T-helper 2 cell treated with Interferon-gamma antibody and Interleukin-4, amounts not matched to agents 5 μg/mL and 100 μg/mL, for 36 hours (primary cell): ENCODE data around the gene ZNF669.
A peak's percentile ranks its signal among the peaks of the same experiment; 100 is the strongest.
"Not testable (repeated sequence)": the region's sequence is repeated elsewhere in the genome, so short reads cannot be mapped to it uniquely, and the experiment has no call there.

Experiments used
- DNase-seq: peaks from one replicate; pipeline ENCODE4 v3.0.0; 2021; ENCODE audit warnings: low spot score
- H3K27ac Mint-ChIP-seq: one replicate; pipeline ENCODE4 v1.8.0; 2021; ENCODE audit warnings: mild to moderate bottlenecking, mixed read lengths
- H3K27me3 Mint-ChIP-seq: one replicate; pipeline ENCODE4 v1.8.0; 2021; ENCODE audit warnings: low read depth, mixed read lengths
- H3K36me3 Mint-ChIP-seq: one replicate; pipeline ENCODE4 v1.8.0; 2021; ENCODE audit warnings: low read depth, mixed read lengths
- H3K4me1 Mint-ChIP-seq: one replicate; pipeline ENCODE4 v1.8.0; 2021; ENCODE audit warnings: low read depth, mixed read lengths
- H3K4me3 Mint-ChIP-seq: one replicate; pipeline ENCODE4 v1.8.0; 2022; ENCODE audit warnings: mild to moderate bottlenecking, moderate library complexity, mixed read lengths
- H3K9me3 Mint-ChIP-seq: one replicate; pipeline ENCODE4 v1.8.0; 2021; ENCODE audit warnings: mixed read lengths

The ZNF669 gene

DNA sequence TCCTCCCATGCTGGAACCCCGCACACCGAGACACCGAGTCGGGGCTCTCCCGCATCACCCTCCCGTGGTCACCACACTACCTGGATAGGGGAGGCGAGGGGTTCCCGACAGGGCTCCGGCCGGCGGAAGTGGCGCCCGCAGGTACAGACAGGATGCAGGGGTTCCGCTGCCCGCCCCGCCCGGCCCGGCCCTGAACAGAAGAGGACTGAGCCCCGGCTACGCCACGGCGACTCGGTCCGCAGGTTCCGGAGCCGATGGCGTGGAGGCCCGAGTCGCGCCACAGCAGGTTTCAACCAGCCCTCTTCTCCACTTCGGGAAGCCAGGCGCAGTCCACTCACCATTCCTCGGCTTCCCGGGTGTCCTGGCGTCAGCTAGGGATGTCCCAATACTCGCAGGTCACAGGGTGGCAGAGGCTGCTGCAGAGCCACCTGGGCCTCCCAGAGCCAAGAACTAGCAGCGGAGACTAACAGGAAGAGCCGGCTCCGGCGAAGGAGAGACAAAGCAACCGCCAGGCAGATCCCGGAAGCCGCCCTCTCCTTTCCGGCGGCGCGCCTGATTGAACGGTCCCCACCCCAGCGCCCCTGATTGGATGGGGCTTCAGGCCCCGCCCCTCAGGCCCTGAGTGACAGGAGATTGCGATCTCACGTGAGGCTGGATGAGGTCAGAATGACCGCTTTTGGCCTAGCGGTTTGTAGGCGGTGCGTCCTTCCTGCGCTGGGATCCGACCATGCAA lies at the start of gene ZNF669:
ZNF669 (minus strand) TSS at position 498 of the 733 bp plus-strand sequence; CDS start at position 341, 157 bp downstream.
- Mint-ChIP-seq H3K36me3 (peaks cover 49% of the 10 kb centered on the region), H3K27me3 (peaks cover 26% of the 10 kb centered on the region), H3K9me3 (peaks cover 53% of the 10 kb centered on the region), H3K27ac (peak within 1 kb of the TSS; percentile 88), H3K4me1 (peaks cover 6% of the 10 kb centered on the region), H3K4me3 (peak within 1 kb of the TSS; percentile 92)
- DNase-seq = peak; percentile 91

DNA sequence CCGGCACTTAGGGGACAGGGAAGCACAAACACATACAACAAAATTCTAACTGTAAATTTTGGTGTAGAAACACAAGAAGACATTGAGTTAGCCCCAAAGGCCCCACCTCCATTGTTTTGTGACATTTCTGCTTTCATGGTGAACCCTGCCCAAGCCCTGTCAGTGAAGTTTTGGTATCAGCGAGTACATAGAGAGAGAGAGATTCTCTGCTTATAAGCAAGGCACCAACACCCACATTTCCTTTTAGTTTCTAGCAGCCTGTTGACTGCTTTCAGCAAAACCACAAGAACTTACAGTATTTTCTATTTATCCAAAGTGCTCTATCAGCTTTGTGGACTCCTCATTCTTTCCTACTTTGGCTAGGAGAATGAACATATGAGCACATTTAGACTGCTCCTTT lies 43.6 kb upstream of the ZNF669 start:
- DNase-seq = no peak
- Mint-ChIP-seq H3K36me3 (peaks cover 61% of the 10 kb centered on the region), H3K27me3 (no peaks in the 10 kb centered on the region), H3K4me1 (no peaks in the 10 kb centered on the region), H3K27ac (no peak overlapping the region), H3K4me3 (no peak overlapping the region), H3K9me3 (peaks cover 47% of the 10 kb centered on the region)

DNA sequence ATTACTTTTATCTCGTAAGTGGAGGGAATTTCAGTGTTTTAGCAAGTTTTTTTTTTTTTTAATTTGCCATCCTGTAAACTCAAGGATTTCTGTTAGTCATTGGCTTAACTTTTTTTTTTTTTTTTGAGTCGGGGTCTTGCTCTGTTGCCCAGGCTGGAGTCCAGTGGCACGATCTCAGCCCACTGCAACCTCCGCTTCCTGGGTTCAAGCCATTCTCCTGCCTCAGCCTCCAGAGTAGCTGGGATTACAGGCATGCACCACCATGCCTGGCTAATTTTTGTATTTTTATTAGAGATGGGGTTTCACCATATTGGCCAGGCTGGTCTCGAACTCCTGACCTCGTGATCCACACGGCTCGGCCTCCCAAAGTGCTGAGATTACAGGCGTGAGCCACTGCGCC lies 43.0 kb upstream of the ZNF669 start:
- not testable (repeated sequence) for H3K4me3 Mint-ChIP-seq
- peaks cover 60% of the 10 kb centered on the region for H3K36me3 Mint-ChIP-seq
- peaks cover 47% of the 10 kb centered on the region for H3K9me3 Mint-ChIP-seq

DNA sequence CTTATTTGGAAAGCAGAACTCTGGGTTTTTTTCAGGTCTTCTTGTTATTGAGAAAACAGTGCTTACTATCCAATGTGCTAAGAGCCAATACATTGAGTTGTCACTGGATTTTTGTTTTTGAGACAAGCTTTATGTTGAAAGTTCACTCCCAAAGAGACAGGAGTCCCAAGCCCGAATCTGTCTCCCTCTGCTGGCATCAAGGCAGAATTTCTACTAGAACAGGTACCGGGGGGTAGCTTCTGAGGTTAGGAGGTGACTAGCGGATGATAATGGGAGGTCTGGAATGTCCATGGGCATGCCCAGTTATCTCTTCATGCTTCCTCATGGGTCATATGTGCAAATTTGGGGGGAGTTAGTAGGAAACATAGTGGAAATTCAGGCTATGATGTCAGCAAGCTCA lies 42.5 kb upstream of the ZNF669 start:
- H3K36me3 Mint-ChIP-seq = peaks cover 60% of the 10 kb centered on the region
- H3K9me3 Mint-ChIP-seq = peaks cover 47% of the 10 kb centered on the region
- no peak overlapping the region for H3K27ac Mint-ChIP-seq
- H3K27me3 Mint-ChIP-seq = no peaks in the 10 kb centered on the region
- no peak overlapping the region for H3K4me3 Mint-ChIP-seq
- H3K4me1 Mint-ChIP-seq = no peaks in the 10 kb centered on the region
- no peak for DNase-seq

More for the DNA sequence above, 43.0 kb upstream of the ZNF669 start:
- H3K4me1 Mint-ChIP-seq, DNase-seq, H3K27me3 Mint-ChIP-seq, H3K27ac Mint-ChIP-seq: not testable (repeated sequence)

DNA sequence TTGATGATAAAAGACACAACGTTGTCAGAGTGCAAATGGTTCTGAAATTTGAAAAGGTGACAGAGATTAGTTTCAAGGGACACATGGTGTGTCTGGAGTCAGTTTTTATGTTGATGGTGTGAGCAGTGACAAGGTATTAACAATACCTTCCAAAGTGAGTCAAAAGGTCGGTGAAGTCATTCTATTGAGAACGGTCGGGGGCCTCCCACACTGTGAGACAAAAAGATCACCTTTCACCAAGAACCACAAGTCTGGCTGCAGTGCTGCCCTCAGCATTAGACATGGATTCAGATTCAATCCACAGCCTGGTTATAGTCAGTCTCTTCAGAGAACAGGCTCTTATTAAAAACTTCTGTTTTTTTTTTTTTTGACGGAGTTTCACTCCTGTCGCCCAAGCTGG lies 41.1 kb upstream of the ZNF669 start:
- peaks cover 62% of the 10 kb centered on the region for H3K36me3 Mint-ChIP-seq
- no peak overlapping the region for H3K4me3 Mint-ChIP-seq
- no peak for DNase-seq
- H3K9me3 Mint-ChIP-seq = peaks cover 55% of the 10 kb centered on the region
- no peak overlapping the region for H3K27ac Mint-ChIP-seq
- H3K4me1 Mint-ChIP-seq = no peaks in the 10 kb centered on the region
- no peaks in the 10 kb centered on the region for H3K27me3 Mint-ChIP-seq

DNA sequence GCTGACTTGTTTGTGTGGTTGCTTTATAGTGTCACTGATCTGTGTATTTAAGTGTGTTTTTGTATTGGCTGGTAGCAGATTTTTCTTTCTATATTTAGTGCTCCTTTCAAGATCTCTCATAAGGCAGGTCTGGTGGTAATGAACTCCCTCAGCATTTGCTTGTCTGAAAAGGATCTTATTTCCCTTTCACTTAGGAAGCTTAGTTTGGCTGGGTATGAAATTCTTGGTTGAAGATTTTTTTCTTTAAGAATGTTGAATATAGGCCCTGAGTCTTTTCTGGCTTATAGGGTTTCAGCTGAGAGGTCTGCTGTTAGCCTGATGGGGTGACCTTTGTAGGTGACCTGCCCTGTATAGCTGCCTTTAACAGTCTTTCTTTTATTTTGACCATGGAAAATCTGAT lies 35.4 kb upstream of the ZNF669 start:
- peaks cover 45% of the 10 kb centered on the region for H3K36me3 Mint-ChIP-seq

DNA sequence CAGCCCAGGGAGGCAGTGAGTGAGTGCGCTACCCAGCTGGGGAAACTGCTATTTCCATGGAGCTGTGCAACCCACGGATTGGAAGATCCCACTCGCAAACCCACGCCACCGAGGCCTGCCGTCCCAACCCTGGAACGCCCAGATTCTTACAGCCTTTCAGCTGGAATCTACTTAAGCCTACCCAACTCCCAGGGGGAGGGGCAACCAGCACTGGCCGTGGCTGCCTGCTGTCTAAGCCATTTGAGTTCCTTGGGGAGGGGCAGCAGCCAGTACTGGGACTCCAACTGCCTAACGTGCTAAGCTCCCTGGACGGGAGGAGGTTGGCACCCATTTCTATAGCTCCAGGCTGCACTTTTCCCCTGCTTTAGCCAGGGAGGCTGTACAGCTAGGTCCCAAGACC lies 27.1 kb upstream of the ZNF669 start:
- Mint-ChIP-seq H3K4me3 (no peak overlapping the region), H3K27ac (no peak overlapping the region), H3K36me3 (peaks cover 40% of the 10 kb centered on the region), H3K9me3 (peaks cover 54% of the 10 kb centered on the region), H3K4me1 (peaks cover 6% of the 10 kb centered on the region), H3K27me3 (no peaks in the 10 kb centered on the region)
- no peak for DNase-seq

More for the DNA sequence above, 35.4 kb upstream of the ZNF669 start:
- H3K4me1 Mint-ChIP-seq, H3K27me3 Mint-ChIP-seq, H3K4me3 Mint-ChIP-seq, DNase-seq, H3K27ac Mint-ChIP-seq: not testable (repeated sequence)
- H3K9me3 Mint-ChIP-seq = peaks cover 84% of the 10 kb centered on the region

DNA sequence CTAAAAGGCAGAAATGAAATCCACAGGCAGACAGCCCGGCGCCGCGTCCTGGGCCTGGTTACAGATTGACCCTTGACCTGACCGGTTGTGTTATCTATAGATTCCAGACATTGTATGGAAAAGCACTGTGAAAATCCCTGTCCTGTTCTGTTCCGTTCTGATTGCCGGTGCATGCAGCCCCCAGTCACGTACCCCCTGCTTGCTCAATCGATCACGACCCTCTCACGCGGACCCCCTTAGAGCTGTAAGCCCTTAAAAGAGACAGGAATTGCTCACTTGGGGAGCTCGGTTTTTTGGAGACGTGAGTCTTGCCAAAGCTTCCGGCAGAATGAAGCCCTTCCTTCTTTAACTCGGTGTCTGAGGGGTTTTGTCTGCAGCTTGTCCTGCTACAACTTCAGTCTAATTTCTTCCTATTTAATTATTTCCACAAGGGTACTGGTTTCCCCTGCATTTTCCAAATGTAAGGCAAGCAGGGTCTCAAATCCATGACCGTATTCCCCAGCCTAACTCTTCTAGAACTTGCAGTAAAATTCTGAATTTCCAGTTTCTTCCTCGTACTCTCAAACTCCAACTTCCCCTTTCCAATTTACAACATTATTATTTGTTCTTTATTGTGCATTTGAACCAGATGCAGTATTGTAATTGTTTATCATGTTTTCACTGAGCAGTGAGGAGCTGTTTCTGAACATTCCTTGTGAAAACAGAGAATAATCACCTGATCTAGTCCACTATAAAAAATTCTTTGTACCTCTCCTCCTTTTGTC lies 23.5 kb upstream of the ZNF669 start:
- DNase-seq, H3K4me1 Mint-ChIP-seq, H3K27me3 Mint-ChIP-seq: not testable (repeated sequence)
- H3K9me3 Mint-ChIP-seq = peaks cover 27% of the 10 kb centered on the region
- peaks cover 22% of the 10 kb centered on the region for H3K36me3 Mint-ChIP-seq
- H3K27ac Mint-ChIP-seq = peak overlapping the region; percentile 85
- peak overlapping the region; percentile 88 for H3K4me3 Mint-ChIP-seq

DNA sequence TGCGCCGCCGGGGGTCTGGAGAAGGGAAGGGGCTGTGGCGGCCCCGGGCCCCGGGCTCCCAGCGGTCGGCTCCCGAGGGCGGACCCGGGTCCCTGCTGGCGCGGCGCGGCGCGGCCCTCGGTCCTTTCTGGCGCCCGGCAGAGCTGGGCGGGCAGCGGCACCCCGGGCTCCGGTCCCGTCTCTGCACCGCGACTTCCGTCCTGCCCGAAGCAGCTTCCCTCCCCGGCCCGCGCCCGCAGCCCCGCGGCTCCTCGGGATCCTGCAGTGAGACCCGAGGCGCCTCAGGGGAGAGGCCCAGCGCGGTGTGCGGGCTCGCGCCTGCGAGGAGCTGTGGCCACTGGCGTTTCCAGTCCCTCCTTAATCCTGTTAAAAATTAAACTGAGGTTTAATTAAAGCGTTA lies 22.4 kb upstream of the ZNF669 start:
- peaks cover 26% of the 10 kb centered on the region for H3K9me3 Mint-ChIP-seq
- peaks cover 12% of the 10 kb centered on the region for H3K36me3 Mint-ChIP-seq
- H3K27ac Mint-ChIP-seq, H3K27me3 Mint-ChIP-seq, H3K4me1 Mint-ChIP-seq, H3K4me3 Mint-ChIP-seq, DNase-seq: not testable (repeated sequence)

DNA sequence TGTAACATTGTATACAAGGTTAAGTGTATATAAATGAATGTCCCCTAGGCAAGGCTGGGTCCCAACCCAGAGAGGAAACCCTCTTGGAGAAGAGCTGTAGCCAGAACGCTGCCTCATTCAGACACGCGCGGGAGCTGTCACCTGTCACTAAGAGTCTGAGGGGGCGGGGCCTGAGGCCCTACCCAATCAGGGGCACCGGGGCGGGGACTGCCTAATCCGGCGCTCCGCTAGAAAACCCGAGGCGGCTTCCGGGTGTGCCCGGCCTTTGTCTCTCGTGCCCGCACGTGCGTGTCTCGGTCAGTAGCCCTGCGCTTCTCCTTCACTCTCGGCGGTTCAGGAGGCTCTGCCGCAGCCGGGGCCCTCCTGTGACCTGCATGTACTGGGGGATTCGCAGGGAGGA lies 22.0 kb upstream of the ZNF669 start:
- H3K9me3 Mint-ChIP-seq = peaks cover 26% of the 10 kb centered on the region
- H3K27me3 Mint-ChIP-seq, DNase-seq, H3K4me1 Mint-ChIP-seq, H3K4me3 Mint-ChIP-seq, H3K27ac Mint-ChIP-seq: not testable (repeated sequence)
- peaks cover 12% of the 10 kb centered on the region for H3K36me3 Mint-ChIP-seq

DNA sequence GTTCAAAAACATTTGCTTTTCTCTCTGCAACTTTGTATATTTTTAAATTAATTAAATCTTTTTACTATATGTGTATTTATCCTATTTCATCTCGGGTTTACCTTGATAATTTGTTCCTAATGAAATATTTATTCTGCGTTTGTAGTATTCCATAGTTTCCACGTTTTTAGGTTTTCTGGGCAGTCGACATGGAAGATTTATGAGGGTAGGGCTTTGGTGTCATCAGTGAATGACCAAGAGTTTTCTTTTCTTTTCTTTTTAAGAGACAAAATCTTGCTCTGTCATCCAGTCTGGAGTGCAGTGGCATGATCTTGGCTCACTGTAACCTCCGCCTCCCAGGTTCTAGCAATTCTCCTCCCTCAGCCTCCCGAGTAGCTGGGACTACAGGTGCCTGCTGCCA lies 17.2 kb upstream of the ZNF669 start:
- no peaks in the 10 kb centered on the region for H3K4me1 Mint-ChIP-seq

DNA sequence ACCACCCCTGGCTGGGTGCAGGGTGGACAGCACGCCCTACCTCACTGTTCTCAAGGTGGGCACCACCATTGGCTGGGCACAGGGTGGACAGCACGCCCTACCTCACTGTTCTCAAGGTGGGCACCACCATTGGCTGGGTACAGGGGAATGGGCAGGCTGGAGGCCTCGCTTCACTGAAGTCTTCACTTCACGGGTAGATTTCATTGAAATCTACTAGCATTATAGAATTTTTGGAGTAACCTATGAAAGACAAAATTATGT lies 16.2 kb upstream of the ZNF669 start:
- H3K9me3 Mint-ChIP-seq = peaks cover 15% of the 10 kb centered on the region
- not testable (repeated sequence) for H3K27ac Mint-ChIP-seq, H3K27me3 Mint-ChIP-seq, H3K4me3 Mint-ChIP-seq, H3K4me1 Mint-ChIP-seq, DNase-seq, H3K36me3 Mint-ChIP-seq

More for the DNA sequence above, 17.2 kb upstream of the ZNF669 start:
- H3K4me3 Mint-ChIP-seq = no peak overlapping the region
- no peaks in the 10 kb centered on the region for H3K27me3 Mint-ChIP-seq
- peaks cover 15% of the 10 kb centered on the region for H3K9me3 Mint-ChIP-seq
- H3K27ac Mint-ChIP-seq = no peak overlapping the region
- no peak for DNase-seq
- H3K36me3 Mint-ChIP-seq = no peaks in the 10 kb centered on the region

DNA sequence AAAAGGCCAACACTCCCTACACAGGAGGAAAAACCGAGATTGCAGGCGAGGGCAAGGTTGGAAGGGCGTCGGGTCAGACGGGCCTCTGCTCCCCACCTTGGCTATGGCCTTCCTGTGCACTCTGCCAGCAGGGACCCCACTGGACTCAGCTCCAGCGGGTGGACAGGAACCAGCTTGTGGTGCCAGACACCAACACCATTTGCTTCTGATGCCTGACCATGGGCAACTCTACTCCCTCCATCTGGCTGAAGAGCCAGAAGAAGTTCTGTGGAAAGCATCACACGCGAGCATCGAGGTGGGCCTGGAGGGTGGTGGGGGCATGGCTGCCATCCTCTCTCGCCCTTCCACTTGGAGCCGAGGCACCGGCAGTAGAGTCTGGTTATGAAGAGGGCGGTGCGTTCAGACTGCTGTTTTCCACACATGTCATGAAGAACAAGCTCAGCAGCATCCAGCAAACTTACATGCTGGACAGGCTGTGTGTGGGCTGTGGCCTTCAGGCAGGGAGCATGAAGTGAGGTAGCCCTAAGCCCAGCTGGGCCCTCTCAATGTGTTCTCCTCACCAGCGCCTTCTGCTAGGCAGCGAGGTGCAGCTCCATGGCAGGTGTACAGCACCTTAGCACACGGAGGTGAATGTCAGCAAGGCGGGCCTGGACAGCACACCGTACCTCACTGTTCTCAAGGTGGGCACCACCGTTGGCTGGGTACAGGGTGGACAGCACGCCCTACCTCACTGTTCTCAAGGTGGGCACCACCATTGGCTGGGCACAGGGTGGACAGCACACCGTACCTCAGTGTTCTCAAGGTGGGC lies 15.6 kb upstream of the ZNF669 start:
- Mint-ChIP-seq H3K27ac (no peak overlapping the region), H3K4me3 (no peak overlapping the region), H3K36me3 (no peaks in the 10 kb centered on the region), H3K9me3 (peaks cover 15% of the 10 kb centered on the region), H3K4me1 (no peaks in the 10 kb centered on the region), H3K27me3 (no peaks in the 10 kb centered on the region)
- no peak for DNase-seq

DNA sequence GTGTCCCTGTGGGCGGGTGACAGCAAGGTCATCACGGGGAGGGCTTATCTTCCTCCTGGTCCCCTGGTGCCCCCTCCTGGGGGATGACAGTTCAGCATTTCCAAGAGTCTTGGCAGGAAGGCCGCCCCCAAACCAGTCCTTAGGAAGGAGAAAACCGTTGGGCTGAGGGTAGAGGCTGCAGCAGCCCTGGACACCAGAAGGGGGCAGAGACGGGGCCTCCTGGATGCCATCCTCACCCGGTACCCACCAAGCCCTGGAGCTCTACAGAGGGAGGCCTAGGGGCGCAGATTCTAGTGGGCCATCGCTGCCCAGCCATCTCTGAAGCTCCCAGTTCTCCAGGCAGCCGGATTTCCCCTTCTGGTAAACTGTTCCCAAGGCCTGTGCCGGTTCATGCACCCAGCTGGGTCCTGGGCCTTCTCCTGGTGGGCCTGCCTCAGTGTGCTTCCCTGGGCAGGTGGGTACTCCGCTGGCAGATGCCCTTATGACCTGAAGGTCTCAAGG lies 14.8 kb upstream of the ZNF669 start:
- Mint-ChIP-seq H3K36me3 (no peaks in the 10 kb centered on the region), H3K27me3 (peaks cover 3% of the 10 kb centered on the region), H3K4me3 (no peak overlapping the region), H3K4me1 (no peaks in the 10 kb centered on the region), H3K9me3 (peaks cover 11% of the 10 kb centered on the region), H3K27ac (no peak overlapping the region)
- no peak for DNase-seq
